GM19438 (cell line): Measurements from ENCODE around the gene SKIC2.

Source experiments
- ATAC-seq: cut with Tn5 transposase; IDR thresholded peaks from one replicate; pipeline ENCODE4 v1.9.1; 2021; ENCODE audit warnings: low read depth; ENCODE audit not compliant: unreplicated experiment

The SKIC2 gene

DNA sequence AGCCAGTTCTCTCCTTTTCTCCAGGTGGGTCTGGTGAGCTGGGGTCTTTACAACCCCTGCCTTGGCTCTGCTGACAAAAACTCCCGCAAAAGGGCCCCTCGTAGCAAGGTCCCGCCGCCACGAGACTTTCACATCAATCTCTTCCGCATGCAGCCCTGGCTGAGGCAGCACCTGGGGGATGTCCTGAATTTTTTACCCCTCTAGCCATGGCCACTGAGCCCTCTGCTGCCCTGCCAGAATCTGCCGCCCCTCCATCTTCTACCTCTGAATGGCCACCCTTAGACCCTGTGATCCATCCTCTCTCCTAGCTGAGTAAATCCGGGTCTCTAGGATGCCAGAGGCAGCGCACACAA is 13.8 kb upstream of the SKIC2 start:
- no peak for ATAC-seq

DNA sequence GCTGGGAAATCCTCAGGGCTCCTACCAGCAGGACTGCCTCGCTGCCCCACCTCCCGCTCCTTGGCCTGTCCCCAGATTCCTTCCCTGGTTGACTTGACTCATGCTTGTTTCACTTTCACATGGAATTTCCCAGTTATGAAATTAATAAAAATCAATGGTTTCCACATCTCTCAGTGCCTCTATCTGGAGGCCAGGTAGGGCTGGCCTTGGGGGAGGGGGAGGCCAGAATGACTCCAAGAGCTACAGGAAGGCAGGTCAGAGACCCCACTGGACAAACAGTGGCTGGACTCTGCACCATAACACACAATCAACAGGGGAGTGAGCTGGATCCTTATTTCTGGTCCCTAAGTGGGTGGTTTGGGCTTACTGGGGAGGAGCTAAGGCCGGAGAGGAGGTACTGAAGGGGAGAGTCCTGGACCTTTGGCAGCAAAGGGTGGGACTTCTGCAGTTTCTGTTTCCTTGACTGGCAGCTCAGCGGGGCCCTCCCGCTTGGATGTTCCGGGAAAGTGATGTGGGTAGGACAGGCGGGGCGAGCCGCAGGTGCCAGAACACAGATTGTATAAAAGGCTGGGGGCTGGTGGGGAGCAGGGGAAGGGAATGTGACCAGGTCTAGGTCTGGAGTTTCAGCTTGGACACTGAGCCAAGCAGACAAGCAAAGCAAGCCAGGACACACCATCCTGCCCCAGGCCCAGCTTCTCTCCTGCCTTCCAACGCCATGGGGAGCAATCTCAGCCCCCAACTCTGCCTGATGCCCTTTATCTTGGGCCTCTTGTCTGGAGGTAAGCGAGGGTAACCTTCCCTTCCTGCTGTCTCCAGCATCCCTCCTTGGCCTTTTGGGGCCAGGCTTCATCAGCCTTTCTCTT is 13.2 kb upstream of the SKIC2 start, which contains the start of gene CFB:
Gene CFB (plus strand): TSS at position 589 of the 863 bp plus-strand sequence. CDS start 127 bp downstream, at position 716.
- ATAC-seq: no peak

DNA sequence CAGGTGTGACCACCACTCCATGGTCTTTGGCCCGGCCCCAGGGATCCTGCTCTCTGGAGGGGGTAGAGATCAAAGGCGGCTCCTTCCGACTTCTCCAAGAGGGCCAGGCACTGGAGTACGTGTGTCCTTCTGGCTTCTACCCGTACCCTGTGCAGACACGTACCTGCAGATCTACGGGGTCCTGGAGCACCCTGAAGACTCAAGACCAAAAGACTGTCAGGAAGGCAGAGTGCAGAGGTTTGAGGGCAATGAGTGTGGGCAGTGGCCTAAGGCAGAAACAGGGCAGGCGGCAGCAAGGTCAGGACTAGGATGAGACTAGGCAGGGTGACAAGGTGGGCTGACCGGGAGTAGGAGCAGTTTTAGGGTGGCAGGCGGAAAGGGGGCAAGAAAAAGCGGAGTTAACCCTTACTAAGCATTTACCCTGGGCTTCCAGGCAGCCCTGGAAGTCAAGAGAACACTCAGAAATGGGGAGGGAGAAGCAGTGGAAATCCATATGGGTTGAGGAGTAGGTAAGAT is 12.5 kb upstream of the SKIC2 start:
- no peak for ATAC-seq

DNA sequence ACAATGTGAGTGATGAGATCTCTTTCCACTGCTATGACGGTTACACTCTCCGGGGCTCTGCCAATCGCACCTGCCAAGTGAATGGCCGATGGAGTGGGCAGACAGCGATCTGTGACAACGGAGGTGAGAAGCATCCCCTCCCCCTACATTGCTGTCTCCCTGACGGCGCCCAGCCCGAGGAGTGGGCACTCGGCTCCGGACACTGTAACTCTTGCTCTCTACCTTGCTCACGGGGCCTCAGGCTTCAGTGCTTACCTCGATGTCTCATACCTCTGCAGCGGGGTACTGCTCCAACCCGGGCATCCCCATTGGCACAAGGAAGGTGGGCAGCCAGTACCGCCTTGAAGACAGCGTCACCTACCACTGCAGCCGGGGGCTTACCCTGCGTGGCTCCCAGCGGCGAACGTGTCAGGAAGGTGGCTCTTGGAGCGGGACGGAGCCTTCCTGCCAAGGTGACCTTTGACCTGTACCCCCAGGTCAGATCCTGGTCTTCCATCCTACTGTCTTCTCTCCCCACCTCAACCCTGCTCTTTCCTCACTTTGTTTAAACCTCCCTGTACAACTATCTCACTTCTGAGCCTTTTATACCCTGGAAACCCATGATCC is 11.8 kb upstream of the SKIC2 start:
- ATAC-seq: no peak

DNA sequence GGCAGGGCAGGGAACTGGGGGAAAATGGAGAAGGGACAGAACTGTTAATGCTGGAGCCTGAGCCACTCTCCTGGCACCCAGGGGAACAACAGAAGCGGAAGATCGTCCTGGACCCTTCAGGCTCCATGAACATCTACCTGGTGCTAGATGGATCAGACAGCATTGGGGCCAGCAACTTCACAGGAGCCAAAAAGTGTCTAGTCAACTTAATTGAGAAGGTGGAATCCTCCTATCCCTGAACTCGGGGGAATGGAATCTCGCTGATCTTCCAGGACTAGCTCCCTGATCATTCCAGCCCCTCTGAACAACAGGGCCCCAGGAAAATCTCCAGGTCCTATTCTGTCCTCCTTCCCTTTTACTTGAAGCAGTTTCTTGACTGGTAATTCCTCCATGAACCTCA is 11.1 kb upstream of the SKIC2 start:
- no peak for ATAC-seq

DNA sequence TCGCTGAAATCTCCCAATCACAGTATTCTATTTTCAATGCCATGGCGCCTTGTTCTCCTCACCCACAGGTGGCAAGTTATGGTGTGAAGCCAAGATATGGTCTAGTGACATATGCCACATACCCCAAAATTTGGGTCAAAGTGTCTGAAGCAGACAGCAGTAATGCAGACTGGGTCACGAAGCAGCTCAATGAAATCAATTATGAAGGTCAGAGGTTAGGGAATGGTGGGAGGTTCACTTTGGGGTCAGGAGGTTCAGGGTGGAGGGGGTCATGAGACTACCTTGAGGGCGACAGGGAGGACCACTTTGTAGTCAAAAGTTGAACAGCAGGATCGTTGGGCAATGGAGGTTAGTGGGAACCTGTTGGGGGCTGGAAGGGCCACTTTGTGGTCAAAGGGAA is 10.7 kb upstream of the SKIC2 start:
- ATAC-seq: no peak

DNA sequence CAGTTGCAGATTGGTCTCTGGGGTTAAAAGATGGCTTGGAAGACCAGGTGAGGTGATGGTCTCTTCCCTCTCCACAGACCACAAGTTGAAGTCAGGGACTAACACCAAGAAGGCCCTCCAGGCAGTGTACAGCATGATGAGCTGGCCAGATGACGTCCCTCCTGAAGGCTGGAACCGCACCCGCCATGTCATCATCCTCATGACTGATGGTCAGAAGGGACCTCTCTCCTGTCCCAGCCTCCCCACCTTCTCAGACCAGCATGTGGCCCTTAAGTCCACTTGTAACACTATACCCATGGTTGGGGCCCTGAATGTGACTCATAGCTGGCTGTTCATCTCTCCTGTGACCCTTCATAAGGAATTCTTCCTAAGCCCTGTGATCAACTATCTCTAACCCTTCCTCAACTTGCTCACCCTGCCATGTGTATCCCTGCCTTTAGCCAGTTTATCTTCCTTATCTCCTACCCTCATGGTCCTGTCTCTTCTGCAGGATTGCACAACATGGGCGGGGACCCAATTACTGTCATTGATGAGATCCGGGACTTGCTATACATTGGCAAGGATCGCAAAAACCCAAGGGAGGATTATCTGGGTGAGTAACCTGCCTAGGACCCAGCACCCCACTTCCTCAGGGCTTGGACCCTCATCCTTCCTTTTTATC is 10.1 kb upstream of the SKIC2 start:
- ATAC-seq: no peak

DNA sequence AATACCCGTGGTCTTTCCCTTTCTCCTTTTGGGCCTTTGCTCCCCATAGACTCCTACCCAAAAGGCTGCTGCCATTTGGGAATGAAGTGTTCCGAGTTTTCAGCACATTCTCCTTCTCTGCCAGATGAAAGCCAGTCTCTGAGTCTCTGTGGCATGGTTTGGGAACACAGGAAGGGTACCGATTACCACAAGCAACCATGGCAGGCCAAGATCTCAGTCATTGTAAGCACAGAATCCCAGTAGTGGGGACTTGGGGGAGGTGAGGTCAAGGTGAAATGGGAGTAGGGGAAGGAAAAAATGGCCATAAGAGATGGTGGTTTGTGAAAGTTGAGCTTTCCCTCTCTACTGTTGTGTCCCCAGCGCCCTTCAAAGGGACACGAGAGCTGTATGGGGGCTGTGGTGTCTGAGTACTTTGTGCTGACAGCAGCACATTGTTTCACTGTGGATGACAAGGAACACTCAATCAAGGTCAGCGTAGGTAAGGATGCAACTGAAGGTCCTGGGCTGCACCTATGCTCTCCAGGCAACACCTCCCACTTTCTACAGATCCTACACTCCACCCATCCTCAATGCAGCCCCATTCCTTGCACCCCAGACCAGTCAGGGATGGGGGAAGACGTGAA is 8.9 kb upstream of the SKIC2 start:
- ATAC-seq: no peak

DNA sequence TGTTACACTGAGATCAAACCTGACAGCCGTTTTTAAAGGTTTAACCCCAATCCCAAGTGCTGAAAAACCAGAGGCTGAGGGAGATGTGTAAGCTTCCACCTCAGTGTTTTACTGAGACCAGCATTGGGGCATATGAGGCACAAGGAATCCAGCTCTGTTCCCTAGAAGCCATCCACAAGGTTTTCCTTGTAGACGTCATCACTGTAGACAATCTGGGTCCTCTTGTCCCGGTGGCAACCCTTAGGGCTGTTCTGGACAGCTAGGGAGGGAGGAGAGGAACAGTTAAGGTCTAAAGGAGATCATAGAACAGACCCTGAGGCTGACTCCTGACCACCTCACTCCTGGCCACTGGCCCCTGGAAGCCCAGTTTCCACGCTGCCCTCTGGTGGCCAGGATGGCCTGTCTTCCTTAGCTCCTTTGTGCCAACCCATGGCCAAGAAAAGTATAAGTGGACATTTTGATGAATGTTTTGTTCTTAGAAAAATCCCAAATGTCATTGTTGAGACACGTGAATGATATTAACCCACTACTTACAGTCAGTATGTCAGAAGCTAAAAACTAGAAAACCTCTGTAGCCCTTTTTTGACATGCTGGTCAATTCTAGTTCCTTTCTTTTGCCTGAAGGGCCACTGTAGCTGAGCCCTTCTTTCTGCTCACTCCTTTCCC is 6.7 kb upstream of the SKIC2 start:
- ATAC-seq: no peak

DNA sequence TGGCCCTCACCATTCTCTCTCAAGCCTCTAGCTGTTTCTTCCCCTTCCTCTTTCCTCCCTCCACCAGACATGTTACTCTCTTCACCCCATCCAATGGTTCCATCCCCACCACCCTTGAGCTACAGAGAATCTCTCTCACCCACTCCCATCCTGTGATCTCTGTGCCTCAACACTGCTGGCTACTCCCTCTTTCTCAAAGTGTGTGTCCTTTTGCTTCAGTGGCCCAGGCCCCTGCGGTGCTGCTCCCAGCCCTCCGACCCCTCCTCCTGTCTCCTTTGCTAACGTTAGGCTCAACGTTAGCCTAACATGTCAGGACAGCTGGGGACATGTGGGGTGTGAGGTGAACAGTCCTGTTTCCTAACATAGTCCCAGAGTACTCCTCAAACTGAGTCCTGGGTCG is 6.1 kb upstream of the SKIC2 start:
- ATAC-seq: no peak

DNA sequence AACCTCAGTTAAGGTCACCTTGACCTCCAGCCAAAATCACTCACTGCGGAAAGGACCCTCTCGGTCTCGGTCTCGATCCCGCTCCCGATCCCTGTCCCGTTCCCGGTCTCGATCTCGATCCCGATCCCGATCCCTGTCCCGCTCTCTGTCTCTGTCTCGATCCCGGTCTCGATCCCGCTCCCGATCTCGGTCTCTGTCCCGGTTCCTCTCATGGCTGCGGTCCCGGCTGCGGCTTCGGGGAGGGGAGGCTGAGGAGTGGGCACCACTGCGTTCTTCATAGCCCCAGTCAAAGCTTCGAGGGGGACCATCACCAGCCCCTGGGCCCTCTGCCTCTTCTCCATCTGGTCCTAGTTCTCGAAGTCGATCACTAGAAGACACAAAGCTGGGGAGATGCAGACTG is 4.5 kb upstream of the SKIC2 start:
- ATAC-seq: no peak

DNA sequence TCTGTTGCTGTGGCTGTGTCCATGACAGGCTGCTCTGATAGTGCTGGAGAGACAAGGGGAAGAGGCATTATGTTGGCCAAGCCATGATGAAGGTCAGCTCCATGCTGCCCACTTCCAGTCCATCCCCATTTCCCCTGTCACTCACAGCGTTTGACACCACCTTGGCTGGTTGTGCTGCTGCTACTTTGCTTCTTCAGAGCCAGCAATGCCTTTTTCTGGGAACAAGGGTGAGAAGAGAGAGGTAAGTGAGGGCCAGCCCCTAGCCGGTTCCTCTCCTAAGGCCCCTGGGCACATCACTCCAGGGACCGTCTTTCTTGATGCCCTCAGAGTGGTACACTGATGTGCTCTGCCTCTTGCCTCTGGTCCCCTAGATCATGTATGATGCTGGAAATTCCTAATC is 2.2 kb upstream of the SKIC2 start:
- ATAC-seq: no peak

DNA sequence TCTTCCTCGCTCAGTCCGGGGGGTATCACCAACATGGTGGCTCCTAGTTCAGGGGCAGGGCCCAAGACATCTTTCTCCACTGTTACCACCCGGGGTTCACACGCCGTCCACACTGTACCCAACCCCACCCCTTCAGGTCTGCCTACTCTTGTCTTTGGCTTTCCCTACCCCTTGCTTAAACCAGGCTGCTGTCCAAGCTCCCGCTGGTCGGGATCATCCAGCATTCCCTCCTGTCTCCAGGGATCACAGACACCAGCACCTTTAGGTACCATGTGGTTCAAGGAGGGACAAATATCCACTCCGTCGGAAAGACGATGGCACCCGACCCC is 599 bp upstream of the SKIC2 start:
- no peak for ATAC-seq

DNA sequence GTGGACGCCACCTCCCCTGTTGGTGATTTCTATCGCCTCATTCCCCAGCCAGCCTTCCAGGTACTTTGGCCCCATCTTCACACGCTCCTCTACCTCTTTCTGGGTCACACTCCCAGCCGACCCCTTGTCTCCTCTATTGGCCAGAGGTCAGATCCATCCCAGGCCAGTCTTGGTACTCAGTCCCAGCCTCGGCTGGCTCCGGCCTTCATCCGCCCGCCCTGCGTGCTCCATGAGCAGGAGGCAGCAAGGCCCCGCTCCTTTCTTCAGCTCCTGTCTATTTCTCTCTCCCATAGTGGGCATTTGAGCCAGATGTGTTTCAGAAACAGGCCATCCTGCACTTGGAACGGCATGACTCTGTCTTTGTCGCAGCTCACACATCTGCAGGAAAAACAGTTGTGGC is 2.6 kb downstream of the SKIC2 start:
- ATAC-seq: no peak

DNA sequence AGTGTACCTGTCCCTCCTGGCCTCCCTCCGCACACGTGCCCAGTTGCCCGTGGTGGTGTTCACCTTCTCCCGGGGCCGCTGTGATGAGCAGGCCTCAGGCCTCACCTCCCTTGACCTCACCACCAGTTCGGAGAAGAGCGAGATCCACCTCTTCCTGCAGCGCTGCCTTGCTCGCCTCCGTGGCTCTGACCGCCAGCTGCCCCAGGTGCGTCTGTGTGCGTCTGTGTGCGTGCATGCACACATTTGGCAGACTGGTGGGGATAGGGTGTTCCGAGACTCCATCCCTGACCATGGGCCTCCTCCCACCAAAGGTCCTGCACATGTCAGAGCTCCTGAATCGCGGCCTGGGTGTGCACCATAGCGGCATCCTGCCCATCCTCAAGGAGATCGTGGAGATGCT is 4.9 kb downstream of the SKIC2 start:
- no peak for ATAC-seq

DNA sequence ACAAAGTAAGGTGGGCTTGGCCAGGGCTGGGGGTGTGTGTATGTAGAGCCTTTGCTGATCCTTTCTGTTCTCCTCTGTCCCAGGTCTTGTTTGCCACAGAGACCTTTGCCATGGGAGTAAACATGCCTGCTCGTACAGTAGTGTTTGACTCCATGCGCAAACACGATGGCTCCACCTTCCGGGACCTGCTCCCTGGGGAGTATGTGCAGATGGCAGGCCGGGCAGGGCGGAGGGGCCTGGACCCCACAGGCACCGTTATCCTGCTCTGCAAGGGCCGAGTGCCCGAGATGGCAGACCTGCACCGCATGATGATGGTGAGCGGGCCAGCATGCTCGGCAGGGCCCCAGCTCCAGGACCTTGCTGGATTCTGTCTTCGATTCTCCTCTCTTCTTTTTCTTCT is 6.7 kb downstream of the SKIC2 start:
- no peak for ATAC-seq

DNA sequence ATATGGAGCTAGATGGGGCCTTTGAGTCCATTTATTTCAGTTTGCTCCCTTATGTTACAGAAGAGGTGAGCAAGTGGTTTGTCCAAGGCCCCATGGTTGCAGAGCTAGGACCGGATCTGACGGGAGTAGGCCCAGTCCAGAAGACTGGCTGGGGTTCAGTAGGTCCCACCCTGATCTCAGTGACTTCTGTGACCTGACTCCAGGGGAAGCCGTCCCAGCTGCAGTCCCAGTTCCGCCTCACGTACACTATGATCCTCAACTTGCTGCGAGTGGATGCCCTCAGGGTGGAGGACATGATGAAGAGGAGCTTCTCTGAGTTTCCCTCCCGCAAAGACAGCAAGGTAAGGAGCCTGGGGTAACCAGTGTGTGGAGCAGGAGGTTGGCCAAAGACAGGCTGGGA is 7.5 kb downstream of the SKIC2 start:
- no peak for ATAC-seq

DNA sequence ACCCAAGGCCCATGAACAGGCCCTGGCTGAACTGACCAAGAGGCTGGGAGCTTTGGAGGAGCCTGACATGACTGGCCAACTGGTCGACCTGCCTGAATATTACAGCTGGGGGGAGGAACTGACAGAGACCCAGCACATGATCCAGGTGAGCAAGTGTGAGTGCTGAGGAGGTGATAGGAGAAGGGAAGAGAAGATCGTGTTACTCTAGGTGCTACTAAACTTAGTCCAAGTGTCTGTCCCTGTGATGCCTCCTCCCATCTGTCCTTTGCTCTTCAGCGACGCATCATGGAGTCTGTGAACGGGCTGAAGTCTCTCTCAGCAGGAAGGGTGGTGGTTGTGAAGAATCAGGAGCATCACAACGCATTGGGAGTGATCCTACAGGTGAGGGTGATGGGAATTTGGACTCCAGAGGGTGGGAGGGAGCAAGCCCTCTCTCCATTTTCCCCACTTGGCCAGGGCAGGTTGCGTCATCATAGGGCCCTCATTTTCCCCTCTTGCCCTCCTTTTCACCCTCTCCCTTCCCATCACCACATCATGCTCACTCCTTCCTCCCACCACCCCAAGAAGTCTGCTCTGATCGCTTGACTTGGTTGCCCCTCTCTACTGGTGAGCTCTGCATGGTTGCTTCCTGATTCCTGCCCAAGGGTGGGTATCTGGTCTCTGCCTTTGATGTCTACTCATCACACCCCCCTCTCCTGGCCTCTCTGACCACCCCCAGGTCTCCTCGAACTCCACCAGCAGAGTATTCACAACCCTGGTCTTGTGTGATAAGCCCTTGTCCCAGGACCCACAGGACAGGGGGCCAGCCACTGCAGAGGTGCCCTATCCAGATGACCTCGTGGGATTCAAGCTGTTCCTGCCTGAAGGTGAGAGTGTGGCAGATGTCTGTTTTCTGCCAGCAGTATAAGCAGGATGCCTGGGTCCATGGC is 8.3 kb downstream of the SKIC2 start:
- ATAC-seq: no peak

DNA sequence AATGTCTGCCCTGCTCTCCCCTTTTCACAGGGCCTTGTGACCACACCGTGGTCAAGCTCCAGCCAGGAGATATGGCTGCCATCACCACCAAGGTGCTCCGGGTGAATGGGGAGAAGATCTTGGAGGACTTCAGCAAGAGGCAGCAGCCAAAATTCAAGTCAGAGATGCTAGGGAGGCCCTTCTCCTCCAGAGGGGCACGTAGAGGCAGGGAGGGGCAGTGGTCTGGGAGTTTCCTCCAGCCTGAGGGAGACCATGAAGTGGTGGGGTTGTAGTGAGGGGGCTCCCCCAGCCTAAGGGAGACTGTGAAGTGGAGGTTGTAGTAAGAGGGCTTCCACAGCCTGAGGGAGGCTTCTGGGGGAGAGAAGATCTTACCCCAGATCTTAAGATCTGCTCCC is 8.9 kb downstream of the SKIC2 start:
- ATAC-seq: no peak

DNA sequence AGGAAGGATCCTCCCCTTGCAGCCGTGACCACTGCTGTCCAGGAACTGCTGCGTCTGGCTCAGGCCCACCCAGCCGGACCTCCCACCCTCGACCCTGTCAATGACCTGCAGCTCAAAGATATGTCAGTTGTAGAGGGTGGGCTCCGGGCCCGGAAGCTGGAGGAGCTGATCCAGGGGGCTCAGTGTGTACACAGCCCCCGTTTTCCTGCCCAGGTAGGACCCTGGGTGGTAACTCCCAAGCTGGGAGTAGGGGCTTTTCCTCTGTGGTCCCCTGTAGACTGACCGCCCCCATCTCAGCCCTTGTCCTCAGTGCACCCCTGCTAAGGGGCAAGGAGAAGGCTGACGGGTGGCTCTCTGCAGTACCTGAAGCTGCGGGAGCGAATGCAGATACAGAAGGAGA is 9.4 kb downstream of the SKIC2 start:
- no peak for ATAC-seq
